ENCODE results near the gene DNM2. TPM values are rescaled to one million over a fixed set of nuclear protein-coding genes. Genes with fewer than 3 reads are reported as not detected.
A peak's percentile ranks its signal among the peaks of the same experiment; 100 is the strongest.

The DNM2 gene
- total and polyA plus RNA-seq, 2 of the 13 experiments (the other 11 are each of a cell fraction or from before 2014, with no cell fraction given): 41.7 to 59.8 TPM

GRCh38 chr19:10701955-10702525 is 15.8 kb upstream of the DNM2 start (continued):
- TF ChIP-seq ZMAT3 (CRISPR knock-in tag; conservative IDR thresholded peaks at IDR 0.05): no peak
- peak; percentile 10; the same call in 1 of the 2 replicates for TF ChIP-seq HNF1B (CRISPR knock-in tag; IDR thresholded peaks at IDR 0.05)
- TF ChIP-seq ZSCAN30 (CRISPR knock-in tag; IDR thresholded peaks at IDR 0.05): no peak
- TF ChIP-seq HIC2 (CRISPR knock-in tag; IDR thresholded peaks at IDR 0.05; ENCODE audit: low read depth): no peak
- TF ChIP-seq ZBTB37 (CRISPR knock-in tag; IDR thresholded peaks at IDR 0.05): no peak
- TF ChIP-seq ZBTB7B (CRISPR knock-in tag; IDR thresholded peaks at IDR 0.05): peak; percentile 84
- TF ChIP-seq ZNF530 (CRISPR knock-in tag; IDR thresholded peaks at IDR 0.05; ENCODE audit: low read depth): no peak
- no peak for TF ChIP-seq SCMH1 (CRISPR knock-in tag; IDR thresholded peaks at IDR 0.05; ENCODE audit: borderline replicate concordance)
- no peak for TF ChIP-seq PREB (CRISPR knock-in tag; IDR thresholded peaks at IDR 0.05)
- TF ChIP-seq BORCS8-MEF2B (CRISPR knock-in tag; IDR thresholded peaks at IDR 0.05): no peak
- no peak for TF ChIP-seq FOXM1 (CRISPR knock-in tag; IDR thresholded peaks at IDR 0.05)
- no peak for TF ChIP-seq XRCC5 (optimal IDR thresholded peaks at IDR 0.05; ENCODE audit: low read length)
- TF ChIP-seq ZBTB33 (CRISPR knock-in tag; IDR thresholded peaks at IDR 0.05): no peak
- no peak for TF ChIP-seq TFAP4 (IDR thresholded peaks at IDR 0.05; ENCODE audit: borderline replicate concordance, low read depth)
- no peak for TF ChIP-seq KDM5B (CRISPR knock-in tag; IDR thresholded peaks at IDR 0.05; ENCODE audit: borderline replicate concordance)
- TF ChIP-seq LCORL (IDR thresholded peaks at IDR 0.05): no peak
- TF ChIP-seq LCORL (CRISPR knock-in tag; IDR thresholded peaks at IDR 0.05): no peak
- TF ChIP-seq CEBPB (IDR thresholded peaks at IDR 0.05; ENCODE audit: borderline replicate concordance, low read depth, low read length): no peak
- no peak for TF ChIP-seq ZNF660 (CRISPR knock-in tag; IDR thresholded peaks at IDR 0.05; ENCODE audit: borderline replicate concordance, low read depth)
- no peak for TF ChIP-seq ZSCAN12 (CRISPR knock-in tag; IDR thresholded peaks at IDR 0.05)
- no peak for TF ChIP-seq MED1 (CRISPR knock-in tag; IDR thresholded peaks at IDR 0.05)

Data from HepG2 (cell line).